K562 (cell line): Measurements from ENCODE around the gene AHSG. TPM values are rescaled to one million over a fixed set of nuclear protein-coding genes. Genes with fewer than 3 reads are reported as not detected.

Experiments
- ATAC-seq: fragments of 200-7000 bp; cut with Tn5 transposase; 3 replicates; pipeline ENCODE4 v1.9.1; 2020; ENCODE audit warnings: moderate library complexity
- BruUV-seq: library from RNA; stranded (reverse); fragments of 400-500 nt; replicated peaks from 2 replicates; lab custom pipeline; 2021; lab: Mats Ljungman, UMichigan
- CTCF ChIA-PET: fragments of 300-600 bp; formaldehyde crosslinking; extraction: SDS; loops from one replicate; lab custom pipeline; 2021; ENCODE audit warnings: low intra/inter-chr PET ratio; lab: Yijun Ruan, JAX
- POLR2A ChIA-PET: fragments of 300-600, 350-650 bp; sonication (Branson Sonifier 250); formaldehyde crosslinking; extraction: SDS; loops from one replicate; lab custom pipeline; 2021; ENCODE audit warnings: antibody characterized with exemption, inconsistent platforms; lab: Yijun Ruan, JAX
- DNase-seq, 4 experiments: peaks; one replicate each; pipeline versions ENCODE4 v3.0.0 to v3.0.0-alpha.2; 2011 to 2018; ENCODE audit warnings: low spot score in 3 of 4, mixed read lengths in 3 of 4; ENCODE audit errors: extremely low read depth in 1 of 4
- FAIRE-seq: peaks from 2 replicates; lab custom pipeline; 2011; peaks lifted over from hg19 to GRCh38; lab: Jason Lieb, UNC
- H2AFZ ChIP-seq: 2 replicates; pipeline ENCODE4 v1.6.0; 2011; ENCODE audit warnings: low read depth, low read length, control low read depth, inconsistent platforms
- H3K27ac ChIP-seq: fragments of 200-600 bp; 3 replicates; pipeline ENCODE4 v1.8.0; 2011; ENCODE audit warnings: low read depth, mild to moderate bottlenecking, control low read depth, inconsistent platforms, low read length, moderate library complexity, mixed read lengths; ENCODE audit errors: extremely low read depth
- H3K27me3 ChIP-seq, 2 experiments: fragments of 300-600 bp in 1 of 2; 2 replicates in 1 of 2; 3 replicates in 1 of 2; pipeline versions ENCODE4 v1.6.0 to v1.8.0; 2011; ENCODE audit warnings: inconsistent platforms in 2 of 2, low read length in 2 of 2, mild to moderate bottlenecking in 1 of 2, mixed read lengths in 1 of 2, moderate library complexity in 1 of 2; ENCODE audit not compliant: control insufficient read depth in 2 of 2, insufficient read depth in 2 of 2
- H3K36me3 ChIP-seq: fragments of 300-600 bp; 3 replicates; pipeline ENCODE4 v1.8.0; 2011; ENCODE audit warnings: mild to moderate bottlenecking, low read length, inconsistent platforms; ENCODE audit not compliant: control insufficient read depth, insufficient read depth
- H3K4me1 ChIP-seq, 2 experiments: fragments of 200-600 bp in 1 of 2; replicated peaks in 1 of 2; 2 replicates in 1 of 2; 3 replicates in 1 of 2; pipeline versions ENCODE4 v1.5.1 to v1.8.0; 2011; ENCODE audit warnings: inconsistent platforms in 2 of 2, low read length in 2 of 2, mild to moderate bottlenecking in 1 of 2, mixed read lengths in 1 of 2, moderate library complexity in 1 of 2; ENCODE audit not compliant: control insufficient read depth in 2 of 2, insufficient read depth in 2 of 2
- H3K4me2 ChIP-seq: 2 replicates; pipeline ENCODE4 v1.6.1; 2011; ENCODE audit warnings: low read length, control low read depth, inconsistent platforms, mixed read lengths; ENCODE audit not compliant: insufficient read depth
- H3K4me3 ChIP-seq: fragments of 200-600 bp; sonication (generic), shearing (Covaris generic); 2 replicates; pipeline ENCODE4 v1.5.1; 2016; ENCODE audit warnings: control low read depth, inconsistent platforms
- H3K79me2 ChIP-seq: fragments of 200-600 bp; 3 replicates; pipeline ENCODE4 v1.8.0; 2011; ENCODE audit warnings: low read length, inconsistent platforms; ENCODE audit not compliant: control insufficient read depth, insufficient read depth
- H3K9ac ChIP-seq, 2 experiments: 2 replicates each; pipeline versions ENCODE4 v1.6.0 to v1.6.1; 2011; ENCODE audit warnings: low read depth in 2 of 2, low read length in 2 of 2, control low read depth in 1 of 2, inconsistent platforms in 1 of 2, mild to moderate bottlenecking in 1 of 2, mixed read lengths in 1 of 2; ENCODE audit not compliant: insufficient read depth in 1 of 2
- H3K9me1 ChIP-seq: one replicate; pipeline ENCODE4 v1.6.0; 2011; ENCODE audit warnings: inconsistent platforms, mild to moderate bottlenecking, low read length, moderate library complexity; ENCODE audit not compliant: control insufficient read depth, insufficient read depth
- H3K9me3 ChIP-seq: replicated peaks from 2 replicates; pipeline ENCODE4 v1.5.1; 2011; ENCODE audit warnings: low read depth, low read length, inconsistent platforms; ENCODE audit not compliant: control insufficient read depth, insufficient read depth
- H4K20me1 ChIP-seq: replicated peaks from 2 replicates; pipeline ENCODE4 v1.6.1; 2011; ENCODE audit warnings: low read length, inconsistent platforms, mixed read lengths; ENCODE audit not compliant: control insufficient read depth, insufficient read depth
- ADNP ChIP-seq: fragments of 200-800 bp; sonication (Bioruptor generic); IDR thresholded peaks from 2 replicates; pipeline ENCODE4 v1.6.1; 2016; ENCODE audit warnings: missing genetic modification characterization, missing compliant biosample characterization
- CGGBP1 ChIP-seq: fragments of 250-450 bp; sonication (Bioruptor Pico); IDR thresholded peaks from 2 replicates; pipeline ENCODE4 v1.9.0; 2021; ENCODE audit warnings: mild to moderate bottlenecking
- FOS ChIP-seq: IDR thresholded peaks from 3 replicates; pipeline ENCODE4 v1.6.1; 2011; ENCODE audit not compliant: insufficient read length; ENCODE audit errors: extremely low read depth
- FOXK2 ChIP-seq, 2 experiments: fragments of 450-650 bp; IDR thresholded peaks in 1 of 2; conservative IDR thresholded peaks in 1 of 2; 2 replicates each; pipeline ENCODE4 v1.6.1; 2016; ENCODE audit warnings: low read depth in 2 of 2, mild to moderate bottlenecking in 1 of 2
- MCM7 ChIP-seq, 2 experiments: fragments of 450-650 bp; IDR thresholded peaks; 2 replicates each; pipeline ENCODE4 v1.6.1; 2016 to 2018
- MIER1 ChIP-seq: fragments of 450-650 bp; IDR thresholded peaks from 2 replicates; pipeline ENCODE4 v1.6.1; 2016; ENCODE audit warnings: antibody characterized with exemption, mild to moderate bottlenecking, low read depth
- NUFIP1 ChIP-seq: fragments of 450-650 bp; IDR thresholded peaks from 2 replicates; pipeline ENCODE4 v1.6.1; 2018; ENCODE audit not compliant: partially characterized antibody
- POLR2A ChIP-seq: fragments of 450-650 bp; conservative IDR thresholded peaks from 2 replicates; pipeline ENCODE4 v1.6.1; 2016
- THAP12 ChIP-seq: fragments of 250-450 bp; sonication (Bioruptor Pico); IDR thresholded peaks from 2 replicates; pipeline ENCODE4 v1.9.0; 2021; ENCODE audit warnings: mild to moderate bottlenecking, inconsistent platforms
- ZBTB17 ChIP-seq: fragments of 450-650 bp; formaldehyde crosslinking; IDR thresholded peaks from 2 replicates; pipeline ENCODE4 v1.4.0; 2020; ENCODE audit warnings: mild to moderate bottlenecking
- ZKSCAN3 ChIP-seq: fragments of 250-450 bp; sonication (Bioruptor Pico); IDR thresholded peaks from 2 replicates; pipeline ENCODE4 v1.4.0; 2020
- ZNF12 ChIP-seq: sonication (generic); formaldehyde crosslinking; IDR thresholded peaks from 2 replicates; pipeline ENCODE4 v1.4.0; 2020; ENCODE audit warnings: mild to moderate bottlenecking, missing genetic modification reagents
- ZNF699 ChIP-seq: fragments of 250-450 bp; sonication (Bioruptor Pico); IDR thresholded peaks from 2 replicates; pipeline ENCODE4 v1.8.0; 2021; ENCODE audit warnings: mild to moderate bottlenecking, moderate library complexity; ENCODE audit not compliant: insufficient replicate concordance
- ZSCAN29 ChIP-seq: fragments of 450-650 bp; IDR thresholded peaks from 2 replicates; pipeline ENCODE4 v1.6.1; 2017
- WGBS: fragments of 100-300 bp; shearing (Covaris generic); methylation state at CpG from one replicate; pipeline ENCODE4 v1.1.6; 2016; ENCODE audit warnings: low coverage, mixed read lengths; ENCODE audit not compliant: insufficient coverage; ENCODE audit errors: missing lambda C conversion rate; 5-methylcytosine and 5-hydroxymethylcytosine counted together
- in situ Hi-C: fragments of 300-500 bp; cut with MboI; formaldehyde crosslinking; loops from 4 replicates; pipeline ENCODE4 v1.15.0; 2018; ENCODE audit warnings: inconsistent platforms, mixed read lengths
- intact Hi-C: fragments of 100-400 bp; cut with micrococcal nuclease; formaldehyde crosslinking; loops from 2 replicates; pipeline ENCODE4 v1.14.2; 2022
- polyA plus RNA-seq, 8 experiments: library from polyadenylated mRNA; depleted of rRNA in 4 of 8; stranded (reverse) in 5 of 8; unstranded in 3 of 8; fragments of >200 nt; fragmentation: Nextera tagmentation in 2 of 8; fragmentation: Illumina TruSeq in 1 of 8; extraction: Ambion mirVana in 2 of 8; extraction: Trizol in 1 of 8; gene quantifications; 2 replicates each; pipeline versions ENCODE4 v1.2.1 to v1.2.3, GENCODE V29; 2011 to 2014; ENCODE audit warnings: inconsistent platforms in 1 of 8, missing spikeins in 1 of 8
- total RNA-seq, 7 experiments: library from RNA; depleted of rRNA in 6 of 7; stranded (reverse); fragments of >200 nt in 6 of 7; fragmentation: Illumina TruSeq in 2 of 7; extraction: Trizol in 2 of 7; gene quantifications; 2 replicates each; pipeline versions ENCODE4 v1.2.1 to v1.2.3, GENCODE V29; 2011 to 2021; ENCODE audit warnings: low replicate concordance in 1 of 7

AHSG gene
- total and polyA plus RNA-seq, 9 of the 15 experiments (the other 6 are each of a cell fraction or from before 2014, with no cell fraction given) = 0.69 TPM; not detected in 8

- Histone ChIP-seq H3K4me3 (no peak overlapping the region), H3K4me1 (no peaks in the 10 kb centered on the region)
- 27% methylated on average over 7 of the region's 7 CpGs for WGBS
- in situ Hi-C loops (no loop called here), intact Hi-C loops (no loop called here)
- ATAC-seq = no peak
- TF ChIP-seq ZNF699 (CRISPR knock-in tag) (no peak), THAP12 (CRISPR knock-in tag) (no peak), CGGBP1 (CRISPR knock-in tag) (no peak), ADNP (no peak), NUFIP1 (no peak), FOXK2 (conservative IDR thresholded peaks at IDR 0.05 in 1 of 2, IDR thresholded peaks at IDR 0.05 in 1 of 2; ENCODE audit: low read depth in 2 of 2) (no peak), ZNF12 (CRISPR knock-in tag) (no peak), MCM7 (IDR thresholded peaks at IDR 0.05) (no peak), FOS (no peak), ZKSCAN3 (CRISPR knock-in tag) (no peak), ZSCAN29 (no peak), ZBTB17 (CRISPR knock-in tag) (no peak), POLR2A (no peak), MIER1 (no peak)
- TF ChIP-seq, all 486 proteins: peak for 0
- H2AFZ ChIP-seq = no peak overlapping the region
- H3K79me2 ChIP-seq = no peaks in the 10 kb centered on the region
- FAIRE-seq (no peak), DNase-seq (no peak)
- H3K9me3 ChIP-seq = no peaks in the 10 kb centered on the region
- H3K9me1 ChIP-seq = no peaks in the 10 kb centered on the region
- POLR2A ChIA-PET = interaction anchor here (0.6 to 1.1 kb wide), 2 partner anchors 147 to 461 kb away, joined by 4 read pairs; partner anchors contain the start of gene EIF4A2
- H3K27me3 ChIP-seq = peaks cover 2 to 29% of the 10 kb centered on the region in 2 experiments; a peak in 2 of 5 replicates
- H3K27ac ChIP-seq = no peak overlapping the region
- no peaks in the 10 kb centered on the region for H3K36me3 ChIP-seq
- H3K4me2 ChIP-seq = no peak overlapping the region
- BruUV-seq = no TSS peak
- no peaks in the 10 kb centered on the region for H4K20me1 ChIP-seq
- CTCF ChIA-PET = no interaction called here
- H3K9ac ChIP-seq = no peak overlapping the region
Observed at GRCh38 chr3:186636536-186636935, 23.7 kb downstream of the AHSG start.
